ENCODE results near the gene CASP7.
A peak's percentile ranks its signal among the peaks of the same experiment; 100 is the strongest.
"Not testable (repeated sequence)": the region's sequence is repeated elsewhere in the genome, so short reads cannot be mapped to it uniquely, and the experiment has no call there.

Gene CASP7

DNA sequence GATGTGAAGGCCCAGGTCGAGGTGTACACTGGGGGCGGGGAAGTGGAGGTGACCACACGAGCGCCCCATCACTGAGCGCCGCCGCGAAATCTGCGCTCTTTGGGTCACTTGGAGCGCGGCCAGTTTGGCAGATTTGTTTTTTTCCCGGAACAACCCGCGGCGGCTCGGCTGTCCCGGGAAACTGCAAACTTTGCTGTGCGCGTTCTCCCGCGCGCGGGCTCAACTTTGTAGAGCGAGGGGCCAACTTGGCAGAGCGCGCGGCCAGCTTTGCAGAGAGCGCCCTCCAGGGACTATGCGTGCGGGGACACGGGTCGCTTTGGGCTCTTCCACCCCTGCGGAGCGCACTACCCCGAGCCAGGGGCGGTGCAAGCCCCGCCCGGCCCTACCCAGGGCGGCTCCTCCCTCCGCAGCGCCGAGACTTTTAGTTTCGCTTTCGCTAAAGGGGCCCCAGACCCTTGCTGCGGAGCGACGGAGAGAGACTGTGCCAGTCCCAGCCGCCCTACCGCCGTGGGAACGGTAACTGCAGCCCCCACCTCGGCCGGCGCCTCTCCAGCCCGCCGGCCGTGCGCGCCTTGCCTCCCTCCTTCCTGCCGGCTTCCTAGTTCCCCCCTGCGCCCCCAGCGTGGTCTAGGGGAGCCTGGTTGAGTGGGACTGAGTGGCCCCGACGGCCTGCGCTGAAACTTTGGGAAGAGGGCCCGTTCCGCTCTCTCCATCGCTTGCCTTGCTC is at the start of gene CASP7:
CASP7 (plus strand) TSS at position 450 of the 727 bp plus-strand sequence. CDS start 17,582 bp downstream, outside the sequence.
- peak in 56 of 58 donors; percentile 4 to 83 (median 62) for DNase-seq

DNA sequence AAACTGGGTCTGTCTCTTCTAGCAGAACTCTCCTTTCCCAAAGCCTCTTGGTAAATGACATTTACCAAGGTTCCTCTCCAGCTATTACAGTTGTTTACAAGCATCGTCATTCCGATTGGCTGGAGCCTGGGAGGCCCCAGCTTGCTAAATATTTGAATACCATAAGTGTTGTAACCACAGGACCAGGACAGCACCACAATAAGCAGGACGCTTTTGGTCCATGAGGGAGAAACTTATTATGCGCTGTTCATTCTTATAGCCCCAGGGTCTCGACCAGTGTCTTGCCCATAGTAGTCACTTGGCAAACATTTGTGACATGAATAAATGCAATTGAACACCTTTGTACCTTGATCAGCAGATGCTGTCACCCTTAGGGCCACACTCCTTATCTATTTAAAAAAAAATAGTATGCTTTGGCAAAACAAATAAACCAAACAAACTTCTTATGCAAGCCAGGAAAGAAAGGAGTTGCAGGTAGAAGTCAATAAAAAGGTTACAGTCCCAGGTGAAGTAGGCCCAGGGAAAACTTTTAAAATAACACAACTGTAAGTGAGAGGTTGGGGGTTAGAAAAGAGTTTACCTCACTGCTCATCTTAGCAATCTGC is 48.7 kb upstream of the CASP7 start:
- DNase-seq = no peak

DNA sequence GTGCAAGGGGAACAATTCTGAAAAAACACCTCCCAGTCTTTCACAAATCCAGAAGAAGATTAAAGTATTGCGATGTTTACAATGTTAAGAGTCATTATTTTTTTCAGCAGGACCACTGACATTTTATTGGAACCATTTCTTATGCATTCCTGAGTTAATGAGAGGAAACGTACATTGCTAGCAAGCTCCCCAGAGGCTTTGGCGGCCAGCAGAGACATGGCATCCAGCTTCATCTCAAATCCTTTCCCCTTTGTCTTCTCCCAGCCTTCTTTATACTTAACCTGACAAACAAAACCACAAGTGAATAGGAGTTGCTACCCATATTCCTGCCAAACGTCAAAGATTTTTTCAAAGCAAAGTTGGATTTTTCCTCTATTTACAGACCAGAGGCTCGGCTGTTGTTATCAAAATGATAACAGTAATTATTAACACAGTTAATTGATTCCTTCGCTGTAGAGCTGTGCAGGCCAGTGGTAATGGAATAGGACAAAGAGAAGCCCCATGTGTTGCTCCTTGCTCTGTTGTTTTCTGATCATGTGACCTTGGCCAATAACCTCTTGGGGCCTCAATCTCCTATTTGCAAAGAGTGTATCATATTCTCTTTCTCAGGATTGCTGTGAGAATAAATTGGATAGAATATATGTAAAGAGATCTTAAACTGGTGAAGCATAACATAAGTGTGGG is 47.9 kb upstream of the CASP7 start:
- DNase-seq = no peak

DNA sequence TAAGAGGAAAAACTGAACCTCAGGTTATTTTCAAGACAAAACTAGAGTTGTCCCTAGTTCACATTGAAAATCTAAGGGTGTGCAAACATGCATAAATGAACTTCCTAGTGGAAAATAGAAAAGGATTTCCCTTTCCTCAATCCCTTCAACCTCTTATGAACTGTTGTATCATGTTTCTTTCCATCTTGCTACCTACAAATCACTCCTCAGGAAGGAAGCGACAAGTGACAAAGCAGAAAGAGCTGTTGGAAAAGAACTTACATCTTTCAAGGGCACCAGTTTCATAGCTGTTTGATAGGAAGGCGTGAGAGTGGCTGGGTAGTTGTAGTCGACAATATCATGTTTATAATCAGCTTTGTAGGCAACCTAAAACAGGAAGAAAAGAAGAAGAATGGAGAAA is 39.7 kb upstream of the CASP7 start:
- no peak for DNase-seq

DNA sequence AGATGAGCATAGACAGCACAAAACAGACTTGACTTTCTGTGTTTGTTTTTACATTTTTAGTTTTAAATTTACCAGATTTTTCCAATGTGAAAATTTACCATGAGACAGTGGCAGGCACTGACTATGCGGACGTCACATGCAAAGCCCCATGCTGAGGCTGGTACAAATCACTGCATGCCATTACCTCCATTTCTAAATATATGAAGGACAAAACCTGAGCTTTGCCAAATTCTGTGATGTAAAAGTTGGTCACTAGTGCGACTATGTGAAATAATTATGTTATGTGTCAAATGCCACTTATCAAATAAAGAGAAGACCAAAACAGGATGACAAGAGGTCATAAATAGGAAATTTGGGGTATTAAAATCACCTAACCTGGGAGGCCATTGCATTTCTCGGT is 38.0 kb upstream of the CASP7 start:
- DNase-seq = no peak

DNA sequence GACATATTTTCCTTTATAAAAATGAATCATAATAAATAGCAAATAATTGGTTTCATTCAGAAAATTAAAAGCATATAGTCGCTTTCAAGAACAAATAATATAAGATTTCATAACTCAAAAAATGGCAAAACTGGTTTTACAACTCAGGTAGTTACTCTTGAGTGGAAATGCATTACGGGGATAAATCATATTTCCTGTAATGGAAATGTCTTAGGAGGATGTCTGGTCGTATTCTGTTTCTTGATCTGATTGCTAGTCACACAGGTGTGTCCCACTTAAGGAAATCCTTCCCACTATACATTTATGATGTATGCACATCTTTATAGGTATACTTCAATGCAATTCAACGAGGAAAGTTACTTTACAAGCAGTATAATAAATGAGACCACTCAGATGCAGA is 36.5 kb upstream of the CASP7 start:
- no peak for DNase-seq

DNA sequence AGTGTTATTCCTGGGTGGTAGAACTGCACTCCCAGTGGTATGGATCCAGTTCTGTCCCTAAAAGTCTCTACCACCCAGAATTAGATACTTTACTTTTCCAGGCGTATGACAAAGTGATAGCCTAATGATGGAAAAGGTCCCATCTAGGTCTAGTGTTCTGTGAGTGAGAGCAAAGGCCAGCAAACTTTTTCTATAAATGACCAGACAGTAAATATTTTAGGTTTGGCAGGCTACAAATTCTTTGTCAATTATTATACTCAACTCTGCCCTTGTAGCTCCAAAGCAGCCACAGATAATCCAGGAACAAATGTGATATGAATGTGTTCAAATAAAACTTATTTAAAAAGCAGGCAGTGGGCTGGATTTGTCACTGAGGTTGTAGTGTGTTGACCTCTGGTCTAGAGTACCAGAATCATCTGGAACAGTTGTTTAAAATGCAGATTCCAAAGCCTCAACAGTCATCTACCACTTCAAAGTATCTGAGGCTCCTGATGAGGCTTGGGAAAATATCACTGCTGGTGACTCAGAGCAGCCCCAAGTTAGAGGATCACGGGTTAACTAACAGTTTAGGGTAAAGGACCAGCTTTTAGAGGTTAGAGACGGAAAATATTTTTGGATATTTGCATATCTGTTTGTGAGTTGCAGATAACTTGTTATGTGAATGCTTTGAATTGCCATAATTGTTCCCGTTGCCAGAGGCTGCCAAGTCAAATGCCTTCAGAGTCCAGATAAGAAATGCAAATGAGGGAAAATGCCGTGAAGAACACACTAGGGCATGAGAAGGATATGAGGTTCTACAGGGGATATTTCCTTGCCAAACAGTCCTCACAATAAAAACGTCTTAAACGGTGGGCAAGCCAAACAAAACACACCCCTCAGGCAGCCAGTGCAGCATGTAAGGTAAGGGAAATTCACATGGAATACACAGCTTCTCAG is 35.3 kb upstream of the CASP7 start:
- DNase-seq = no peak

DNA sequence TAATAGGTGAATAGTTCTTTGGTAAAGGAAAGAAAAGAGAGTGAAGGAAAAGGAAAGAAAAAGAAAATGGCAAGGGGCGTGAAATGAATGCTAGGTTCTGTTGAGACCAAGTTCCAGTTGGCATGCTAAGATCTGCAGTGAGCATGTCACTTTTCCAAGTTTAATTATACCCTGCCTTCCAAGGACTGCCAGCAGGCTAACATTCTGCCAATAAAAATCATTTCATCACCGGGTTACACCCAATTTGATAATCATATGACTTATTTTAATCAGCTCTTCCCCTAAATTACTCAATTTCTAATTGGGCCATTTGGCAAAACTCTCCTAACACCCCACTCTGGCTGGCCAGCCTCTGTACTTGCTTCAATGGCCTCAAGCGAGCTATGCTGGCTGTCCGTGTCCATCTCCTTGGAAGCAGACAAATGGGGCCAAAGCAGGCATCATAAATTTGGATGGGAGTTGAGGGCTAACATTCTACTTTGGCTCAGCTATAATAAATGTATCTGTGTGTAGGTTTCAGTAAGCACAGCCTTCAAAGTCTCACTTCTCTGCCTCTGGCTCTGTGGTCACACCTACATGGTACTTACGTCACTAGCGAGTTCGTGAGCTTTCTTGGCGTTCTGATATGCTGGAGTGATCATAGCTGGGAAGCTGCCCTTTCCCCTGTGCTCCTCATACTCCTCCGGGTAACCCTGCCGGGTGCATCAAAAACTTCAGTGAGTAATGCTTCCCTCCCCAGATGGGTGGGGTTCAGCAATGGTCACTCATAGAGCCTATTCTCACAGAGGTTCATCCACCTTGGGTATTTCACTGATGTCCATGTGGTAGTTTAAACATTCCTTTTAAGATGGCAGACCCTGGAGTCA is 33.1 kb upstream of the CASP7 start:
- peak in 43 of 58 donors; percentile 6 to 89 (median 34) for DNase-seq

DNA sequence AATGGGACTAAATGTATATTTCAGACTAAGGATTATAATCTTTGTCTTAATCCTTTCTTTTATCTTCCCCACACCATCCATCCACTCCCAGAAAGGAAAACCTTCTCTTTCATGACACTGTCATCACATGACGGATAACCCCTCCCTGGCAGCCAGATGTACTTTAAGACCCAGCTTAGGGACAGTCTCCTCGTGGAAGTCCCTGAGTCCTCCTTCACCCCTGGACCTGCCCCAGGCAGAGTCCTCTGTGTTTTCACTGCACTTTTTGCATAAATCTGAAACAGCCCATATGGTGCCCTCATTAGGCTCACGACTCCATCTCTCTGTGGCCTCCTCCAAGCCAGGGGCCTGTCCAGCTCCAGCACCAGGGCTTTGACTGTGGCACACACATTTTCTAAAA is 31.9 kb upstream of the CASP7 start:
- no peak for DNase-seq

DNA sequence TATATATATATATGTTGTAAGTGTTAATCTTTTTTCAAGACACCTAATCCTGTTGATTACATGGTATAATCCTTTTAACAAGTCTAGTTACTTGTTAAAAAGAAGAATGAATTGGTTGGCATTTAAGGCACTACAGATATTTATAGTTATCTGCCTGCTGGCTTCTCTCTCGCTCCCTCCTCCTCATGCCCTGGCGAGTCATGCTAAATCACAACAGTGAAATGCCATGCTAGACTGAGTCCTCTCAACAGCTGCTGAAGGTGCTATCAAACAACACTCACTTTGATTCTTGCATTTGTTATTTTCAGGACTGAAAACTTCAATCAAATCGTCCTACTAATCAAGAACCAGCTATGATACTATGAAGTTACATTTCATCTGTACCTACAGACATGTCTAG is 31.2 kb upstream of the CASP7 start:
- DNase-seq = peak in 3 of 58 donors; percentile 1 to 20 (median 3)

DNA sequence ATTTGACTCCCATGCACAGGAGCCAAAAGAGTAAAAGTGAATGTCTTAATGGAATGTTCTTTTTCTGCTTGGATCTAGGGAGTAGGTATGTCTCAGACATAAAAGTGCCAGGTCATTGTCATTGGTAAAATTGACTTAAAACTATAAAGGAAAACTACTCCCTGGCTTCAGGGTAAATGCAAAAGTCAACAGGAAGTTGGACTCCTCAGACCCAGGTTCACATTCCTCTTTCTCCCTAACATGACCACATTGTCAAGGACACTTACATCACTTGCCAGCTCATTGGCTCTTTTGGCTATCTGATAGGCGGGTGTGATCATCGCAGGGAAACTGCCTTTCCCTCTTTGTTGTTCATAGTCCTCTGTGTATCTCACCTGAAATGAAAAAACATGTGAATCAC is 29.5 kb upstream of the CASP7 start:
- no peak for DNase-seq

DNA sequence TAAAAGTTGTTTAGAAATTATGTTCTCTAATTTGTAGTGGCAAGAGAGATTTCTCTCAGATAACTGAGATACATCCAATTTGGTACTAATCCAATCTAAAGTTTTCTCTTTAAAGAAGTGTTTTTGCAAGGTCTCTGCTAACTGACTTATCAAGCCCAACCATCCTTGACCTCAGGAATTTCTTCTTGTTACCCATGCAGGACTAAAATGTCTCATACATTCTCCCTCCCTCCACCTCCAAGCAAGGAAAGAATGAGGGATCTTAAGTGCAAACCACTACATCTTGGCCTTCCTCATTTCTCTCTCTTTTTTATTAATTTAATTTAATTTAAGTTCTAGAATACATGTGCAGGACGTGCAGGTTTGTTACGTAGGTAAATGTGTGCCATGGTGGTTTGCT is 28.7 kb upstream of the CASP7 start:
- DNase-seq = no peak

DNA sequence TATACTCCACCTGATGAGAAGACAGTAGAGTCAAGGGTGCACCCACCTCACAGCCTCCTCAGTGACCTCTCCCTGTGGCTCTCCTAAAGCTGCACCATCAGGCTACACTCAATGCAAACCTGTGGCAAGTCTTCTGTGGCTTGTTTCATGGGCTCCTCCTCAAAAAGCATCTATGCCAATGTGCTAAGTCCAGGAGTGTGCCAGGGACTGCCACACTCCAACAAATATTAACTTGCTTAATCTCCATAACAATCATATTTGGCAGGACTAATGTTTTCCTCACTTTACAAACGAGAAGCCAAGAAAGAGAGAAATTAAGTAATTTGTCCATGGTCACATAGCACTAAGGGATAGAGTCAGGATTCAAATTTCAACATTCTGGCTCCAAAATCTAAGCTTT is 27.8 kb upstream of the CASP7 start:
- no peak for DNase-seq

DNA sequence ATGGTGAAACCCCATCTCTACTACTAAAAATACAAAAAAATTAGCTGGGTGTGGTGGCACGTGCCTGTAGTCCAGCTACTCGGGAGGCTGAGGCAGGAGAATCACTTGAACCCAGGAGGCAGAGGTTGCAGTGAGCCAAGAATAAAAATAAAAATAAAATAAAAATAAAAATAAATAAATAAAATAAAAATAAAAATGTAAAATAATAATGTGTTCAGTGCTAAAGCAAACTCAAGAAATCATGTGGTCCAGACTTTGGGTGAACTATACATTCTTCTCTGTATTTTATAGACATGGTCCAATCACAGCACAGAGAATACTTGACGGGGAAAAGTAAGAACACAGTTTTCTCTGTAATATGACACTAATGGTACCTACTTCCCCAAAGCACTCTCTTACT is 27.3 kb upstream of the CASP7 start:
- DNase-seq = not testable (repeated sequence)

DNA sequence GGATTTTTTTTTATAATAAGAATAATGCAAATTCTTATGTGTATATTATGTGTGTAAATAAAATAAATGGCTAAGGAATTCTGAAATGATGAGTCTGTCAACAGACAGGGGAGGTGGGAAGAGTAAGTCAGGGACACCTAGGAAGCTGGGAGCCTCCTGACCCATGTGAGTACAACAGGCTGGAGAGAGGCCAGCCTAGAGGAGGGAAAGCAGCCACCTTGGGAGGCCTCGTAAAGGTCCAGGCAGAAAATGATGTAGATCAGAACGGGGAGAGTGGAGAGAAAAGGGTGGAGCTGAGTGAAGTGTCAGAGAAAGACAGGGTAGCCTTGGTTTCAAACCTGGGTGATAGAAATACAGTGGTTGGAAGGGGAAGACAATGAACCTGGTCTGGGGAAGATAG is 22.8 kb upstream of the CASP7 start:
- no peak for DNase-seq

DNA sequence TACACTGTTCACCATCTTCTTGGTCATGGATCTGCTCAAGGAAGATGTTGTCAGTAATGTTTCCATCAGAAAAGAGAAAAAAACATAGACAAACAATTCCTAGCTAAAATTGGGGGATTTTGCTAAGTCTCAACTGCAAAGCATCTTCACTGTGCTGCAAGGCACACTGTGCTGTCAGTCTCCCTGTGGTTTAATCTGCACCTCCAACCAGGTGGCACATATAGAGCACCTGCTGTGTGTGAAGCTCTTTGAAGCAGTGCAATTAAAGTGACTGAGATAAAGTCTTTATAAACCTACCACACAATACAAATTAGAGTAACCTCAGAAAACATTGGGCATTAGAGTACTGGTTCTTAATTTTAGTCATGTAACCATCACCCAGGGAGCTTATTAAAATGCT is 22.2 kb upstream of the CASP7 start:
- no peak for DNase-seq

DNA sequence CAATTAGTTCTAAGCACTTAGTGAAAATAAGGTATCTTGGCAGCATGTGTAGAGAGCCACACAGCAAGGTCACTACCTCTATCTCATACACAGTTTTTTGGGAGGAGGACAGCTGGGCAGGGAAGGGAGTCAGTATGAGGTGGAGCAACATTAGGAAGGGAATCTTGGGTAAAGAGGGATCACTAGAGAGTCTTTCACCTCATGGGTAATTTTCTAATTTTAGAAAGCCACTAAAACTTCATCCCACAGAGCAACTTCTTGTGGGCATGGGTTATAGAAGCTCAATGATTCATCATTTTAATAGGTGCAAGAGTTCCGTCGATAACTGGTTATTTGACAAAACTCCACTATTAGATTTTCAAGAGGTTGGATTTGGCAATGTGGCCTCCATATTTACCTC is 18.4 kb upstream of the CASP7 start:
- no peak for DNase-seq

DNA sequence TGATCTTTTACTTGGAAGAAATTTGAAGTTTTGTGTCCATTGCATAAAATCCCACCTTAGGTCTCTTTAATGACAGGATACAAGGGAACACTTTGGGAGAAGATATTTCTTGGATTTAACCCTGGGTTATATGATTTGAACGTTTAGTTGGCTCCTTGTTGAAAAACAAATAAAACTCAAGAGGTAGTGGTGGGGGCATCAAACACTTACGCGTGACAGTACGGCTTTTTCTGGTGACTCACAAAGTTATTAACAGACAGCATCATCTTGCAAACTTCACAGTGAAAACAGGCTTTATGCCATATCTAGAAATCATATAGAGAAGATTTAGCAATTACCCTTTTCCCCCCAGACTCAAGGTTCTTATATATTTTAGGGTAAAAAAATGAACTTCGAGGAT is 16.6 kb upstream of the CASP7 start:
- no peak for DNase-seq

DNA sequence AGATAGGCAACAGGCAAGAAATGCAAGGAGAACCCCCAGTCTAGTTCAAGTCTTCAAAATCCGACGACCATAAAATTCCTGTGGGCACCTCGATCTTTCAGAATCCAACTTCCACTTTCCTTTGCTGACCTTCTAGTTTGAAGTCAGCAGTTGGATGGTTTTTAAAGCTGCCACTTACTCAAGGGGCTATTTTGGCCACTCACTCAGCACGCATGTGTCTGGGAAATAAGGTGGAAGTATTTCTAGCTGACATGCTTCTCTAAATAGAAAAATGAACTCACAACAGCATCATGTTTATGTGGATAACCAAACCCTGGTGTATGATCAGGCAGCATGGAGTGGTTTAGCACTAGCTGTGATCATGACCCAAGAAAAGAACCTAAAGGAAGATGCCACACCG is 15.8 kb upstream of the CASP7 start, which contains the start of gene NRAP:
NRAP (minus strand) TSS at position 134 of the 400 bp plus-strand sequence. CDS start 159 bp downstream, outside the sequence.
- no peak for DNase-seq

DNA sequence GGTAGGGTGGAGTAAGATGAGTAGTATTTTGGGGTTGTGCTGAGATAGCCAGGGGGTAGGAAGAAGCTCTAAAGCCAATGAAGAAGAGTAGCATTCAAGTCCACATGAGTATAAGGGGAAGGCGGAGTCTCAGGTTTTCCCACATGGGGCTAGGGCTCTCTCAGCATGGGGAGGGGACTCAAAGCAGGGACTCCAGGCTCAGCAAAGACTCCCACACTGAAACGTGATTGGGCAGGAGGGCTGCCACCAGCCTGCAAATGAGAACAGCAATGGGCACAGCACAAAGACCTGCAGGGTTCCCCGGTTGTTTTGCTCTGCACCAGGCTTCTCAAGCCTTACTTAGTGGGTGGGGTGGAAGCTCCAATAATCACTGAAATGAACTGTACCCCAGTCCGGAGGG is 14.4 kb upstream of the CASP7 start:
- no peak for DNase-seq

Measured in anterior cingulate cortex (tissue), 58 donors.